Lower leg skin (tissue), 3 donors: Measurements from ENCODE around the gene ATF7.

Experiments
- POLR2A ChIP-seq, 2 donors: fragments of 450-650 bp; IDR thresholded peaks; one replicate each; pipeline ENCODE4 v1.6.1; 2016 to 2017; ENCODE audit warnings: antibody characterized with exemption in 2 of 2, mild to moderate bottlenecking in 1 of 2, moderate library complexity in 1 of 2
- TF ChIP-seq, protein P1 (sequence below), 3 donors: fragments of 450-650 bp; IDR thresholded peaks; one replicate each; pipeline ENCODE4 v1.5.1; 2016; ENCODE audit warnings: antibody characterized with exemption in 3 of 3, mild to moderate bottlenecking in 3 of 3, moderate library complexity in 2 of 3

DNA sequence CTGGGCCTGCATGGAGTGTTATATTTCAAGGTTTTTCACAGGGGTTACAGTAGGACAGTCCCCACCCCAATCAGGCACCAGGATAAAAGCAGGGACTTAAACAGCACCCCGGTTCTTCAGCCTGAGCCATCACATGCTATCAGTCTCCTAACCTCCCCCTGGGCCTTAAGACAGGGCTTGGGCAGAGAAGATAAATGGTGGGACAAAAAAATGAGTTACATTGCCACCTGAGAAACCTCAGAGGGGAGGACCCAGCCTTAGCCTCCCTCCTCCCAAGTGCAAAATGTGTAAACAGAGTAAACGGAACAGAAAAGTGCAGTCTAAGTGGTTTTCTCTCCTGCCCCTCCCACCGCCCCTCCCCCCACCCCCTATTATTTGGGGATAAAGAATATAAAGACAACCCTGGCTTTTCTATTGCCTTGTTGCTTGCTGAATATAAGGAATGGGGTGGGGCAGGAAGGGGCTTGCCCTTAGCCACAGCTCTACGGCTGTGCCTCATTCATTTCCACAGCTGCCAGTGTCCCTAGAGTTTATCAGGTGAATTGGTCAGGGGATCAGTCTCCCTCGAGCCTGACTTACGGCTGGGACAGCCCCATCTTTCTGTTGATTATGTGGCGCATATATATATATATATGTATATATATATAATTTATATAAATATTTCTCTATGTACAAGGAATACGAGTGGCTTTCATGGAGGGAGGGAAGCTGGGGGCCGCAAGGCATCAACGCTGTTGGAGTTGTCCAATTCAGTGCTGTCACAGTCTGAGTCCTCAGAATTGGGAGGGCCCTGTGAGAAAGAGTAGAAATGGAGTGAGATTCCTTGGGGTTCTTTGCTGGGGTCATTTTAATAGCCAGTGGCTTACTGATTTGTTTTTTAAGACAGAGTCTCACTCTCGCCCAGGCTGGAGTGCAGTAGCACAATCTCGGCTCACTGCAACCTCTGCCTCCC, 145.4 kb downstream of the ATF7 start:
- TF ChIP-seq, protein P1, sequence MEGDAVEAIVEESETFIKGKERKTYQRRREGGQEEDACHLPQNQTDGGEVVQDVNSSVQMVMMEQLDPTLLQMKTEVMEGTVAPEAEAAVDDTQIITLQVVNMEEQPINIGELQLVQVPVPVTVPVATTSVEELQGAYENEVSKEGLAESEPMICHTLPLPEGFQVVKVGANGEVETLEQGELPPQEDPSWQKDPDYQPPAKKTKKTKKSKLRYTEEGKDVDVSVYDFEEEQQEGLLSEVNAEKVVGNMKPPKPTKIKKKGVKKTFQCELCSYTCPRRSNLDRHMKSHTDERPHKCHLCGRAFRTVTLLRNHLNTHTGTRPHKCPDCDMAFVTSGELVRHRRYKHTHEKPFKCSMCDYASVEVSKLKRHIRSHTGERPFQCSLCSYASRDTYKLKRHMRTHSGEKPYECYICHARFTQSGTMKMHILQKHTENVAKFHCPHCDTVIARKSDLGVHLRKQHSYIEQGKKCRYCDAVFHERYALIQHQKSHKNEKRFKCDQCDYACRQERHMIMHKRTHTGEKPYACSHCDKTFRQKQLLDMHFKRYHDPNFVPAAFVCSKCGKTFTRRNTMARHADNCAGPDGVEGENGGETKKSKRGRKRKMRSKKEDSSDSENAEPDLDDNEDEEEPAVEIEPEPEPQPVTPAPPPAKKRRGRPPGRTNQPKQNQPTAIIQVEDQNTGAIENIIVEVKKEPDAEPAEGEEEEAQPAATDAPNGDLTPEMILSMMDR (IDR thresholded peaks at IDR 0.05) = no peak
- no peak for TF ChIP-seq POLR2A (IDR thresholded peaks at IDR 0.05)
